A549 treated with GW870086 at 1 μM for 4 hours (cell line): ENCODE results near the gene GSG1L. TPM values are rescaled to one million over a fixed set of nuclear protein-coding genes. Genes with fewer than 3 reads are reported as not detected.

Experiments used
- total RNA-seq: library from RNA; stranded (reverse); fragments of 200-300 nt; extraction: Qiagen RNA extraction; gene quantifications from 5 replicates; pipeline ENCODE4 v1.2.3, GENCODE V29; 2022; ENCODE audit warnings: low read depth

Gene GSG1L
- not detected in 5 replicates for total RNA-seq

GRCh38 chr16:28063591-28064061 lies at the start of gene GSG1L:
GSG1L (minus strand) TSS chr16:28063714; CDS start chr16:28063424, 290 bp downstream.

Other genes starting within 250 kb of the GSG1L start
- gene XPO6, start 148.3 kb upstream of the GSG1L start, total RNA-seq = 73.6 to 100 TPM (median 93.3 TPM) in 5 replicates
- gene SBK1, start 228.8 kb upstream of the GSG1L start, total RNA-seq = 0.17 to 0.32 TPM (median 0.27 TPM) in 5 replicates